ENCODE measurements around the gene RNF17. TPM values are rescaled to one million over a fixed set of nuclear protein-coding genes. Genes with fewer than 3 reads are reported as not detected.
A peak's percentile ranks its signal among the peaks of the same experiment; 100 is the strongest.
"Not testable (repeated sequence)": the region's sequence is repeated elsewhere in the genome, so short reads cannot be mapped to it uniquely, and the experiment has no call there.

Gene RNF17
- total RNA-seq, 8 experiments from 2014 or later = 0.05 to 0.87 TPM; not detected in 6

DNA sequence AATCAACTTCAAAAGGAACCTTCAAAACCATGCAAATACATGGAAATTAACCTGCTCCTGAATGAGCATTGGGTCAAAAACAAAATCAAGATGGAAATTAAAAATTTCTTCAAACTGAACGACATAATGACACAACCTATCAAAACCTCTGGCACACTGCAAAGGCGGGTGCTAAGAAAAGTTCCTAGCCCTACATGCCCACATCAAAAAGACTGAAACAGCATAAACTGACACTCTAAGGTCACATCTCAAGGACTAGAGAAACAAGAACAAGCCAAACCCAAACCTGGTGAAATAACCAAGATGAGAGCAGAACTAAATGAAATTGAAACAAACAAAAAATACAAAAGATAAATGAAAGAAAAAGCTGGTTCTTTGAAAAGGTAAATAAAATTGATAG lies 73.6 kb downstream of the RNF17 start:
- H3K27ac ChIP-seq; H3K4me1 ChIP-seq (replicated peaks in 1 of 2); in situ Hi-C loops (cut with MboI; ENCODE audit: low pct_unique_long_range_greater_than_20kb in 2 of 9, low sequenced_read_pairs in 9 of 9, unreplicated experiment in 9 of 9); ATAC-seq (replicated peaks in 6 of 8); H3K4me3 ChIP-seq: not testable (repeated sequence)
- WGBS, 10 experiments = 0 to 90% (median 80%) methylated on average over 1 to 2 of the region's 2 CpGs; no CpG with 5 or more reads in 2 of the 10 experiments

DNA sequence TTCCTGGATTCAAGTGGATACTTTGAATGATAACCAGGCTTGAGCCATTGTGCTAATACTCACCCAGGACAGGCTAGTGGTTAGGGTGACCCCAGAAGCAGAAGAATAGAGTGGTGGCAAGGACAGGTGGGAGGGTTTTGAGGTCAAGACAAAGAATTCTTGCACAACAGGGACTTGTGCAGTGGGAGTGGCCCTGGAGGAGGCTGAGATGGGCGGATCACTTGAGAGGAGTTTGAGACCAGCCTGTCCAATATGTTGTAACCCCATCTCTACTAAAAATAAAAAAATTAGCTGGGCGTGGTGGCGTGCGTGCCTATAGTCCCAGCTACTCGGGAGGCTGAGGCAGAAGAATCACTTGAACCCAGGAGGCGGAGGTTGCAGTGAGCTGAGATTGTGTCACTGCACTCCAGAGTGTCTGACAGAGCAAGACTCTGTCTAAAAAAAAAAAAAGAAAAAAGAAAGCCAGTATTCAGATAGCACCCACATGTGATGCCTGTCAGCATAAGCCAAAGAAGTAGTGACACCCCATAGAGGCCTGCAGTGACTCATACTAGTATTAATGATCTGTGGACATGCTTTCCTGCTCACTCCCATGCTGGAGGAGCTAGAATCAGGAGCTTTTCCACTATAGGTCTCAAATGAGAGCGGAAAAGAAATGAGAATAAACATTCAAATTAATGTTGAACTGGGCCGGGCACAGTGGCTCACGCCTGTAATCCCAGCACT lies 78.7 kb downstream of the RNF17 start:
- Histone ChIP-seq H3K4me1 (replicated peaks in 1 of 2) (no peaks in the 10 kb centered on the region), H3K4me3 (no peak overlapping the region), H3K27ac (no peak overlapping the region)
- 26 to 100% (median 80%) methylated on average over 1 to 8 of the region's 9 CpGs; no CpG with 5 or more reads in 1 of the 10 experiments for WGBS, 10 experiments
- in situ Hi-C loops (cut with MboI; ENCODE audit: low pct_unique_long_range_greater_than_20kb in 2 of 9, low sequenced_read_pairs in 9 of 9, unreplicated experiment in 9 of 9) = no loop called here
- peak; percentile 85 to 100 (median 99) for ATAC-seq (replicated peaks in 6 of 8)

DNA sequence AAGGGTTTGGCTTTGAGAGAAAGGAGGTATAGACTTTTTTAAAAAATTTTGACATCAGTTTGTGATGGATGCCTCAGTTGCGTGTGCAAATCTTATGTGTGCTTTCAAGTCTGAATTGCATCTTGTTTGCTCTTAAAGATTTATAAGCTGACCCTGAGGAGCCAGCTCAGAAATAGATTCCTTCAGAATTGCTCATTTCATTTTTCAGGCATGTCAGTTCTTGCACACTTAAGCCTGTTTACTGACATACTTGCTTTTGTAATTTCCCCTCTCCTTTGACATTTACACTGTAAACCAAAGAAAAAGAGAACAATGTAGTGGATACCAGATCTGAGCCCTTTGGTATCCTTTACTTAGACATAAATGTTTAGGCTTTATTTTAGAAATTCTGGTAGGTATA lies 87.6 kb downstream of the RNF17 start:
- peak in 5 of 8 experiments; percentile 20 to 84 (median 31) for ATAC-seq (replicated peaks in 6 of 8)
- 9 to 71% (median 67%) methylated on average over 1 of the region's 1 CpG; no CpG with 5 or more reads in 3 of the 10 experiments for WGBS, 10 experiments

DNA sequence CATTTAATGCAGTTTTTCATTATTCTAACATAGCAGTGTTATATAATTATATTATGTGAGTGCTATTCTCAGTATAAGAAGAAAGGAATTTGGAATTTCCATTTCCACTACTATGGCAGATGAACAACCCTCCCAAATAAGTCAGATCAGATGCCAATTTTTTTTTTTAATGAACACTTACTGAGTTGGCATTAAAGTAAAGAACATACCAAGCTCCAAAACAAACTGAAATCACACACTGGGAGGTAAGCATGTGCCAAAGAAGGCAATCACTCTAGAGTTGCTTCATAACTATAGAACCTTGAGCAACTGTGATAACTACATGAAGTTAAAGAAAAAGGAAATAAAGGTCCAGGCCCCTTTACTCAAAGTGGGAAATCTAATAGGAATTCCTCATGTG lies 90.3 kb downstream of the RNF17 start:
- H3K27ac ChIP-seq = no peak overlapping the region
- no peak overlapping the region for H3K4me3 ChIP-seq
- ATAC-seq (replicated peaks in 6 of 8) = no peak
- in situ Hi-C loops (cut with MboI; ENCODE audit: low pct_unique_long_range_greater_than_20kb in 2 of 9, low sequenced_read_pairs in 9 of 9, unreplicated experiment in 9 of 9) = no loop called here
- no peaks in the 10 kb centered on the region for H3K4me1 ChIP-seq (replicated peaks in 1 of 2)

More for the DNA sequence above, 87.6 kb downstream of the RNF17 start:
- in situ Hi-C loops (cut with MboI; ENCODE audit: low pct_unique_long_range_greater_than_20kb in 2 of 9, low sequenced_read_pairs in 9 of 9, unreplicated experiment in 9 of 9) = no loop called here
- H3K27ac ChIP-seq = no peak overlapping the region
- no peak overlapping the region for H3K4me3 ChIP-seq
- no peaks in the 10 kb centered on the region for H3K4me1 ChIP-seq (replicated peaks in 1 of 2)

DNA sequence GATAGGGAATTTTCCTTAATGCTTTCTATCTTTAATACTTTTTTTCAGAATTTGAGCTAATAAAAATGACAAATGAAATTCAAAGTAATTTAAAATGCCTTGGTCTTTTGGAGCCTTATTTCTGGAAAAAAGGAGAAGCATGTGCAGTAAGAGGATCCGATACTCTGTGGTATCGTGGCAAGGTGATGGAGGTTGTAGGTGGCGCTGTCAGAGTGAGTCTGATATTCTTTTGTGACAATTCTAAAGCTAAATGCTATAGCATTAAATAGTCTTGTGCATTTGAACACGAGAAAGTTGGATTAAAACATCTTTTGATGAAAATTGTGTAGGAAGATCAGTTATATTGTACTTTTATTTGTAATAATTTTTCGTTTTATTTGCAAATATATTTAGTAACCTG lies 95.0 kb downstream of the RNF17 start:
- no peak overlapping the region for H3K4me3 ChIP-seq
- H3K27ac ChIP-seq = no peak overlapping the region
- no peak for ATAC-seq (replicated peaks in 6 of 8)
- in situ Hi-C loops (cut with MboI; ENCODE audit: low pct_unique_long_range_greater_than_20kb in 2 of 9, low sequenced_read_pairs in 9 of 9, unreplicated experiment in 9 of 9) = no loop called here
- WGBS, 10 experiments = 11 to 93% (median 70%) methylated on average over 2 to 5 of the region's 5 CpGs
- no peaks in the 10 kb centered on the region for H3K4me1 ChIP-seq (replicated peaks in 1 of 2)

DNA sequence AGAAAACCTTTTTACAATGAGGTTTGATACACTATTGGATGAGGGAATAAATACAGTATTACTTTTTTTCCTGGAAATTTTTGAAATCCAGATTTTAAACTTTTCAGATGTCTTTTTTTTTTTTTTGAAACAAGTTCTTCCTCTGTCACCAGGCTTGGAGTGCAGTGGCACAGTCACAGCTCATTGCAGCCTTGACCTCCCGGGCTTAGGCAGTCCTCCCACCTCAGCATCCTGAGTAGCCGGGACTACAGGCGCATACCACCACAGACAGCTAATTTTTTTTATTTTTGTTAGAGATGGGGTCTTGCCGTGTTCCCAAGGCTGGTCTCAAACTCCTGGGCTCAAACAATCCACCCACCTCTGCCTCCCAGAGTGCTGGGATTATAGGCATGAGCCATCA lies 96.8 kb downstream of the RNF17 start:
- WGBS, 10 experiments = 24 to 94% (median 61%) methylated on average over 2 to 4 of the region's 4 CpGs; no CpG with 5 or more reads in 3 of the 10 experiments
- in situ Hi-C loops (cut with MboI; ENCODE audit: low pct_unique_long_range_greater_than_20kb in 2 of 9, low sequenced_read_pairs in 9 of 9, unreplicated experiment in 9 of 9) = no loop called here
- Histone ChIP-seq H3K27ac (no peak overlapping the region), H3K4me3 (no peak overlapping the region), H3K4me1 (replicated peaks in 1 of 2) (no peaks in the 10 kb centered on the region)
- no peak for ATAC-seq (replicated peaks in 6 of 8)

DNA sequence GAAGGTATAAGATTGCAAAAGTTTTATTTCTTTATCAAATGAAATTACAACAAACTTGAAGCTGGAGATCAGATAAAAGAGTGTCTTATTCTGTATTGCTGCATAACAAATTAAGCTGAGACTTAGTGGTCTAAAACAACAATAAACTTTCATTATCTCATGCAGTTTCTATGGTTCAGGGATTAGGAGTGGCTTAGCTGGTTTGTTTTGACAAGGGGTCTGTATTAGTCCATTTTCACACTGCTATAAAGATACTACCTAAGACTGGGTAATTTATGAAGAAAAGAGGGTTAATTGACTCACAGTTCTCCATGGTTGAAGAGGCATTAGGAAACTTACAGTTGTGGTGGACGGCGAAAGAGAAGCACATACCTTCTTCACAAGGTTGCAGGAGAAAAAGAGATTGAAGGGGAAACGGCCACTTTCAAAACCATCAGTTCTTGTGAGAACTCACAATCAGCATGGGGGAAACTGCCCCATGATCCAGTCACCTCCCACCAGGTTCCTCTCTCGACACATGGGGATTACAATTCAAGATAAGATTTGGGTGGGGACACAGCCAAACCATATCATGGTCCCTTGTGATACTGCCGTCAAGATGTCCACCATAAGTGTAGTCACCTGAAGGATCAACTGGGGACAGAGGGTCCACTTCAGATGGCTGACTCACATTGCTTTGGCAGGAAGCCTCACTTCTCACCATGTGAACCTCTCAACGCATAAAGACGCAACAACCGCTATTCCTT lies 97.8 kb downstream of the RNF17 start:
- WGBS, 10 experiments = 61 to 100% (median 83%) methylated on average over 2 to 7 of the region's 8 CpGs; no CpG with 5 or more reads in 1 of the 10 experiments

DNA sequence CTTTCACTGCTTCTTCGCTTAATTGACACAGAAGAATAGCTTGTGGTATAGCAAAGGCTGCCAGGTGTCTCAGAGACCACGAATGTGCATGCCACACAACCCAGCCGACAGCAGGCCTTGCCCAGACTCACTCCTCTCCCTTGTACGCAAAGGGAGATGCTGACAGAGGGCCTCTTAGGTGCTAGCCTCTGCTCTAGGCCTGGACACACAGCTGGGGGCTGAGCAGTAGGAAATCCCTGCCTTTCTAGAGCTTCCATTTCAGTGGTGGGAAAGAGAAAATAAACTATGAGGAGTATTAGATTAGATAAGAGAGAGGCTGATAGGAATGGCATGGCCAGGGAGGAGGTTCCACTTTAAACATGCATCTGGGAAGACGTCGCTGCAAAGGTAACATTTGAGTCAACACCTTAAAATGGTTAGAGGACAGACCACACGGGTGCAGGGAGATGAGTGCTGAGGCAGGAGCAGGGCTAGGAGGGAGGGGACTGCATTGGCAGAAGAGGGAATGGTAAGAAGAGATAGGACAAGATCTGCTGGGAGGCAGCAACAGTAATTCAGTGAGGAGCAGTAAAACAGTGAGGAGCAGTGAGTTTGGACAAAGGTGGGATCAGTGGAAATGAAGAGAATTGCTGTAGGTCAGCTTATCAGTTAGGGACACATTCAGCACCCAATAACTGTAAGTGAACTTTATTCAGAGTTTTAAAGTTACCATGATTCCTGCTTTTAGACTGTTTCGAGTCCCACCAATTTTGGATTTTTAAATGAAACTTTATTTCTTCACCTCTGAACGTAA lies 100.0 kb downstream of the RNF17 start:
- H3K4me1 ChIP-seq (replicated peaks in 1 of 2) = no peaks in the 10 kb centered on the region
- peak in 1 of 8 experiments; percentile 32 for ATAC-seq (replicated peaks in 6 of 8)
- WGBS, 10 experiments = 39 to 100% (median 74%) methylated on average over 1 to 8 of the region's 9 CpGs
- in situ Hi-C loops (cut with MboI; ENCODE audit: low pct_unique_long_range_greater_than_20kb in 2 of 9, low sequenced_read_pairs in 9 of 9, unreplicated experiment in 9 of 9) = no loop called here
- H3K27ac ChIP-seq = no peak overlapping the region
- H3K4me3 ChIP-seq = no peak overlapping the region

More for the DNA sequence above, 97.8 kb downstream of the RNF17 start:
- H3K4me3 ChIP-seq = no peak overlapping the region
- no peak for ATAC-seq (replicated peaks in 6 of 8)
- H3K4me1 ChIP-seq (replicated peaks in 1 of 2) = no peaks in the 10 kb centered on the region
- in situ Hi-C loops (cut with MboI; ENCODE audit: low pct_unique_long_range_greater_than_20kb in 2 of 9, low sequenced_read_pairs in 9 of 9, unreplicated experiment in 9 of 9) = no loop called here
- H3K27ac ChIP-seq = no peak overlapping the region

DNA sequence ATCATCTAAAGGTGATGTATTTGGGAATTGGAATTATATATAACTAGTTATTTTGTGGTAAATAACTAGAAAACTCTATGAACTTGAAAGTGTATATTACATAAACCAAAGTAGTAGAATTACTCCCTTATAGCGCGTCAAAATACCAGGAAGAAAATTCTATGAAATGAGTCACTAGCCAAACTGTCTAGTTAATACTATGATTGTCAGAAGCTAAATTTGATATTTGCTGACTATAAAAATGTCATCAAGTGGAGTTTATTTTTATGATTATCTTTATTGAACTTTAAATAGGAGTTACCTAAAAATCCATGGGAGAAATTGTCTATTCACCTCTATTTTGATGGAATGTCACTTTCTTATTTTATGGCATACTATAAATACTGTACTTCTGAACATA lies 100.6 kb downstream of the RNF17 start:
- no peak overlapping the region for H3K27ac ChIP-seq
- no peak overlapping the region for H3K4me3 ChIP-seq
- no peak for ATAC-seq (replicated peaks in 6 of 8)
- 88 to 100% (median 98%) methylated on average over 2 of the region's 2 CpGs for WGBS, 10 experiments
- no peaks in the 10 kb centered on the region for H3K4me1 ChIP-seq (replicated peaks in 1 of 2)
- in situ Hi-C loops (cut with MboI; ENCODE audit: low pct_unique_long_range_greater_than_20kb in 2 of 9, low sequenced_read_pairs in 9 of 9, unreplicated experiment in 9 of 9) = no loop called here

DNA sequence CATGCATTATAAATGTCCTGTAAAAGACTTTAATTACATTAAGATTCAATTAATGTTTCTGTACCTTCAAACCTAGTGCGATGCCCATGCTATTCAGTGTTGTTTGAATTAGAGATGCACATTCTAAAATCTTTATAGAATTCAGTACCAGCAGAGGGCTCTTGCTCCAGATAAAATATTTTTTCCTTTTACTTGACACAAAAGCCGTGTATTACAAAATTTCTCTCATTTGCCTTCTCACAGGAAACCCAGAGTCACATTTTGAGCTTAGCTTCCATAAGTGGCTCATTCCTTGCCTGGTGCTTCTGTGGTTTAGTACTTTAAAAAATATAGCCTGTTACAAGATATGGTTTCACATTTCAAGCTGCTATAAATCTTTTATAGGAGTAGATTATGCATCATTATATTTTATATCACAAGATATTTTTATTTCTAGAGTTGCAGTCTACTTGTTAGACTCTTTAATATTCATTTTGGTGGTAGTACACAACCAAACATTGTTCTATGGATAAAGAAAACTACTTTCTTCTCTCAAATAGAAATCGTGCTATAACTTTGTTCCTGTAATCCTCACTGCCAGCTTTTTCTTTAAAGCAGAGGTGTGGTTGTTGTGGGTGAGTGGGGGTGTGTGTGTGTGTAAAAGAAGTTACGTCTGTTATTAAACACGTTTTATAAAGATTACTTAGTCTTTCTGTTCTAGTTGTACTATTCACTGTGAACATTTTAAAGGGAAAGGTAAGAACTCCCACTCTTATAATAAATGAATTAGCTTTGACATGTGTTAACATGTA lies 101.4 kb downstream of the RNF17 start:
- no peak overlapping the region for H3K27ac ChIP-seq
- whole genome bisulfite sequencing, 10 experiments = 0 to 100% (median 64%) methylated on average over 1 to 5 of the region's 5 CpGs
- H3K4me3 ChIP-seq = no peak overlapping the region
- peak in 3 of 8 experiments; percentile 26 to 45 (median 29) for ATAC-seq (replicated peaks in 6 of 8)
- in situ Hi-C loops (cut with MboI; ENCODE audit: low pct_unique_long_range_greater_than_20kb in 2 of 9, low sequenced_read_pairs in 9 of 9, unreplicated experiment in 9 of 9) = no loop called here
- H3K4me1 ChIP-seq (replicated peaks in 1 of 2) = no peaks in the 10 kb centered on the region

DNA sequence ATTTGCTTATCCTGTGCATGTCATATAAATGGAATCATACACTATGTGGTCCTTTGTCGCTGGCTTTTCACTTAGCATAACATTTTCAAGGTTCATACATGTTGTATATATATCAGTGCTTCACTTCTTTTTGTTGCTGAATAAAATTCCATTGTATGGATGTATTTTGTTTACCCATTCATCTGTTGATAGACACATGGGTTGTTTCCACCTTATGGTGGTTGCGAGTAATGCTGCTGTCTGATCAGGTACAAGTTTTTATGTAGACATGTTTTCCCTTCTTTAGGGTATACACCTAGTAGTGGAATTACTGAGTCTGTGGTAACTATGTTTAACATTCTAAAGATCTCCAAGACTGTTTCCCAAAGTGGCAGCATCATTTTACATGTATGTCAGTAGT lies 102.5 kb downstream of the RNF17 start:
- in situ Hi-C loops (cut with MboI; ENCODE audit: low pct_unique_long_range_greater_than_20kb in 2 of 9, low sequenced_read_pairs in 9 of 9, unreplicated experiment in 9 of 9) = no loop called here
- ATAC-seq (replicated peaks in 6 of 8) = no peak
- H3K27ac ChIP-seq = no peak overlapping the region
- H3K4me1 ChIP-seq (replicated peaks in 1 of 2) = no peaks in the 10 kb centered on the region
- no peak overlapping the region for H3K4me3 ChIP-seq
- 33 to 100% (median 67%) methylated on average over 1 to 2 of the region's 2 CpGs; no CpG with 5 or more reads in 1 of the 10 experiments for WGBS, 10 experiments

DNA sequence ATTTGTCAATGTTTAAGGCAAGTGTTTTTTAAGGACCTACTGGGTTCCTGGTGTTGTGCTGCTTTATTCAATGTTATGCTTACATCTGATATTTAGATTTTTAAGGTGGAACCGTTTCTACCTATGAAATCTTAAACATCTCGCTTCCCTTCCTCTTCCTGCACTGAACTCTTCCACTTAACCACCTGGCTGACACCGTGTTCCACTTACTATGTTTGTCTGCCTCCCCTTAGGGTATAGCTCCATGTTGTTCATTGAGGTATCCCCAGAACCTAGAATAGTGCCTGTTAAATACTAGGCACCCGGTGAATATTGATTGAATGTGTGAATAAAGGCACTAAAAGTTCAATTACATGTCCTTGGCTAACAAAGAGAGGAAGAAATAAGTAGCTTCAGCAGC lies 104.9 kb downstream of the RNF17 start:
- no peaks in the 10 kb centered on the region for H3K4me1 ChIP-seq (replicated peaks in 1 of 2)
- in situ Hi-C loops (cut with MboI; ENCODE audit: low pct_unique_long_range_greater_than_20kb in 2 of 9, low sequenced_read_pairs in 9 of 9, unreplicated experiment in 9 of 9) = no loop called here
- H3K4me3 ChIP-seq = no peak overlapping the region
- H3K27ac ChIP-seq = no peak overlapping the region
- 20 to 82% (median 50%) methylated on average over 1 to 4 of the region's 4 CpGs; no CpG with 5 or more reads in 1 of the 10 experiments for WGBS, 10 experiments
- ATAC-seq (replicated peaks in 6 of 8) = no peak

Measured in motor neuron (in vitro differentiated cells).